Measurements from ENCODE around the gene SLC12A8. TPM values are rescaled to one million over a fixed set of nuclear protein-coding genes. Genes with fewer than 3 reads are reported as not detected.

The SLC12A8 gene
- total RNA-seq, 1 donor from 2014 or later: 0.58 TPM

DNA sequence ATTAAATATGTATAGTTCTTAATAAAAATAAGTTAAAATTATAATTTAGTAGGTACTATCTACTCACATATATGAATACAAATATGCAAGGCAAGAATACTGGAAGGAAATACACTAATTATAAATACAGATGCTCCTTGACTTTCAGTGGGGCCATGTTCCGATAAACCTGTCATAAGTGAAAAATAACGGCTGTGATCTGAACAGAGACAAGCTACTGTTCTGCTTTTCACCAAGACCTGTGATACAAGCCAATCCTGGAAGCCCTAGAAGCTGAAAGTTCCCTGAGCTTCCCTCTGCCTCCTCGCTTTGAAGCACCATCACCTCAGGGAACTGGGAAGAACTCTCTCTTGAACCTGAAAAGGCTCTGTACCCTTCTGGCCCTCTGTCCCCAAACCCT, 55.4 kb downstream of the SLC12A8 start:
- Mint-ChIP-seq H3K9me3 (no peaks in the 10 kb centered on the region), H3K4me1 (peaks cover 17% of the 10 kb centered on the region), H3K36me3 (ENCODE audit: low read depth) (no peaks in the 10 kb centered on the region), H3K27ac (no peak overlapping the region), H3K27me3 (peaks cover 3% of the 10 kb centered on the region), H3K4me3 (no peak overlapping the region)
- TF ChIP-seq, protein P1, sequence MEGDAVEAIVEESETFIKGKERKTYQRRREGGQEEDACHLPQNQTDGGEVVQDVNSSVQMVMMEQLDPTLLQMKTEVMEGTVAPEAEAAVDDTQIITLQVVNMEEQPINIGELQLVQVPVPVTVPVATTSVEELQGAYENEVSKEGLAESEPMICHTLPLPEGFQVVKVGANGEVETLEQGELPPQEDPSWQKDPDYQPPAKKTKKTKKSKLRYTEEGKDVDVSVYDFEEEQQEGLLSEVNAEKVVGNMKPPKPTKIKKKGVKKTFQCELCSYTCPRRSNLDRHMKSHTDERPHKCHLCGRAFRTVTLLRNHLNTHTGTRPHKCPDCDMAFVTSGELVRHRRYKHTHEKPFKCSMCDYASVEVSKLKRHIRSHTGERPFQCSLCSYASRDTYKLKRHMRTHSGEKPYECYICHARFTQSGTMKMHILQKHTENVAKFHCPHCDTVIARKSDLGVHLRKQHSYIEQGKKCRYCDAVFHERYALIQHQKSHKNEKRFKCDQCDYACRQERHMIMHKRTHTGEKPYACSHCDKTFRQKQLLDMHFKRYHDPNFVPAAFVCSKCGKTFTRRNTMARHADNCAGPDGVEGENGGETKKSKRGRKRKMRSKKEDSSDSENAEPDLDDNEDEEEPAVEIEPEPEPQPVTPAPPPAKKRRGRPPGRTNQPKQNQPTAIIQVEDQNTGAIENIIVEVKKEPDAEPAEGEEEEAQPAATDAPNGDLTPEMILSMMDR (IDR thresholded peaks at IDR 0.05): no peak
- POLR2A ChIA-PET: no interaction called here
- no peak for DNase-seq
- CTCF ChIA-PET: no interaction called here
- intact Hi-C loops (cut with micrococcal nuclease): no loop called here
- ATAC-seq (ENCODE audit: low read depth): no peak

DNA sequence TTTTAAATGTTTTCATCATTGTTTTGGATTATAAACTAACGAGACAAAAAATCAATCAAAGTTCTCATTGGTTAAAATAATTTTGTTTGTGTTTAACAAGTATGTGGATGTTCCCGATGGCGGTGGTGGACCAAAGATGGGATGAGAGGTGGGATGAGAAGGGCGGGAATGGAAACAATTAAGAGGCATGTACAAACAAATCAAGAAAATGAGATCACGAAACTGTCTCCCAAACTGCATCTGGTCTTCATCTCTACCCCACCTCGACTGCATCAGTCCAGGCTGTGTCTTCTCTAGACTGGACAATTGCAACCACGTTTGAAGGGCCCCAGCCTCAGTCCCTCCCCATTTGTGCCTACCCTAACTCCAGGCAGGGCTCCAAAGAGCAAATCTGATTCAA, 56.1 kb downstream of the SLC12A8 start:
- POLR2A ChIA-PET: no interaction called here
- ATAC-seq (ENCODE audit: low read depth) (no peak), DNase-seq (no peak)
- Mint-ChIP-seq H3K27ac (no peak overlapping the region), H3K36me3 (ENCODE audit: low read depth) (no peaks in the 10 kb centered on the region), H3K4me3 (no peak overlapping the region), H3K4me1 (peaks cover 17% of the 10 kb centered on the region), H3K9me3 (no peaks in the 10 kb centered on the region), H3K27me3 (no peaks in the 10 kb centered on the region)
- TF ChIP-seq, protein P1 (IDR thresholded peaks at IDR 0.05): no peak
- CTCF ChIA-PET: no interaction called here
- intact Hi-C loops (cut with micrococcal nuclease): no loop called here

- POLR2A ChIA-PET: interaction anchor here (0.6 to 1.4 kb wide), 2 partner anchors 13 to 14 kb away, joined by 4 to 8 read pairs; no protein-coding TSS in a partner anchor
- H3K27ac Mint-ChIP-seq: peak overlapping the region; percentile 47
- TF ChIP-seq, protein P1 (IDR thresholded peaks at IDR 0.05): no peak
- ATAC-seq (ENCODE audit: low read depth) (peak; percentile 51), DNase-seq (no peak)
- no peaks in the 10 kb centered on the region for H3K36me3 Mint-ChIP-seq (ENCODE audit: low read depth)
- intact Hi-C loops (cut with micrococcal nuclease): no loop called here
- H3K4me3 Mint-ChIP-seq: peak overlapping the region; percentile 62
- H3K27me3 Mint-ChIP-seq: no peaks in the 10 kb centered on the region
- H3K9me3 Mint-ChIP-seq: no peaks in the 10 kb centered on the region
- peaks cover 17% of the 10 kb centered on the region for H3K4me1 Mint-ChIP-seq
- CTCF ChIA-PET: no interaction called here
These were observed 57.7 kb downstream of the SLC12A8 start for GRCh38 chr3:125154800-125155269.

DNA sequence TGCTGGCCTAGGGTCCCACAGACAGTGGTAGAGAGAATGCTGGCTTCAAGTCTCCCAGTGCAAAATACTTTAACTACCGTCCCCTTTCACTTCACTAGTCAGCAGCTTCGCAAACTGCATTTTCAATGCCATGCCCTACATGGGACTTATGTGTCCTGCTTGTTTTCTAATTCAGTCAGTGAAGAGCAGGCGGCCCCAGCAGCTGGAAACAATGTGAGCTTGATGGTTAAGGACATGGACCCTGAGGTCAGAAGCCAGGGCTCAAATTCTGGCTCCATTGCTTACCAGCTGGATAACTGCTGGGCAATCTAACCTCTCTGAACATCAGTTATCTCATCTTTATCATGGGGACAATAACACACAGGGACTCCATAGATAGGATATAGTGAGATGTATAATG, 58.4 kb downstream of the SLC12A8 start:
- H3K9me3 Mint-ChIP-seq: no peaks in the 10 kb centered on the region
- CTCF ChIA-PET: no interaction called here

GRCh38 chr3:125152951-125153350, 59.6 kb downstream of the SLC12A8 start:
- H3K27ac Mint-ChIP-seq: no peak overlapping the region
- no peak for DNase-seq
- H3K4me3 Mint-ChIP-seq: no peak overlapping the region
- H3K4me1 Mint-ChIP-seq: peaks cover 36% of the 10 kb centered on the region
- ChIA-PET POLR2A (no interaction called here), CTCF (no interaction called here)
- TF ChIP-seq, protein P1 (IDR thresholded peaks at IDR 0.05): no peak
- H3K27me3 Mint-ChIP-seq: no peaks in the 10 kb centered on the region
- no peak for ATAC-seq (ENCODE audit: low read depth)
- no peaks in the 10 kb centered on the region for H3K9me3 Mint-ChIP-seq
- H3K36me3 Mint-ChIP-seq (ENCODE audit: low read depth): no peaks in the 10 kb centered on the region
- intact Hi-C loops (cut with micrococcal nuclease): no loop called here

More for the DNA sequence above, 58.4 kb downstream of the SLC12A8 start:
- Mint-ChIP-seq H3K36me3 (ENCODE audit: low read depth) (no peaks in the 10 kb centered on the region), H3K27ac (no peak overlapping the region), H3K4me1 (peaks cover 25% of the 10 kb centered on the region), H3K27me3 (no peaks in the 10 kb centered on the region), H3K4me3 (no peak overlapping the region)
- no peak for ATAC-seq (ENCODE audit: low read depth)
- DNase-seq: no peak
- intact Hi-C loops (cut with micrococcal nuclease): no loop called here
- POLR2A ChIA-PET: interaction anchor here (1.4 kb wide), 1 partner anchor 13 kb away, joined by 8 read pairs; no protein-coding TSS in a partner anchor
- TF ChIP-seq, protein P1 (IDR thresholded peaks at IDR 0.05): no peak
